GM12865 (cell line): ENCODE data around the gene PCGF5.

ENCODE experiments used
- DNase-seq: peaks from one replicate; pipeline ENCODE4 v3.0.0; 2010; ENCODE audit warnings: low read depth
- H3K4me3 ChIP-seq: 2 replicates; pipeline ENCODE4 v1.5.1; 2011; ENCODE audit warnings: mild to moderate bottlenecking, low read depth, low read length, control low read depth
- CTCF ChIP-seq: IDR thresholded peaks from 2 replicates; pipeline ENCODE4 v1.5.1; 2011; ENCODE audit warnings: low read length, control low read depth, low read depth, inconsistent platforms; ENCODE audit not compliant: insufficient read depth; ENCODE audit errors: missing control alignments

The PCGF5 gene

GRCh38 chr10:91271886-91272285 lies 51.4 kb downstream of the PCGF5 start:
- H3K4me3 ChIP-seq = no peak overlapping the region
- no peak for TF ChIP-seq CTCF
- DNase-seq = no peak

- H3K4me3 ChIP-seq = no peak overlapping the region
- TF ChIP-seq CTCF = no peak
- DNase-seq = no peak
These were observed 64.1 kb downstream of the PCGF5 start for GRCh38 chr10:91284486-91285090.

- H3K4me3 ChIP-seq = no peak overlapping the region
- TF ChIP-seq CTCF = no peak
- no peak for DNase-seq
These were observed 66.1 kb downstream of the PCGF5 start for GRCh38 chr10:91286572-91286971.

GRCh38 chr10:91287276-91287675 lies 66.8 kb downstream of the PCGF5 start:
- no peak overlapping the region for H3K4me3 ChIP-seq
- DNase-seq = no peak
- TF ChIP-seq CTCF = no peak

- no peak overlapping the region for H3K4me3 ChIP-seq
- no peak for TF ChIP-seq CTCF
- DNase-seq = no peak
These were observed 67.4 kb downstream of the PCGF5 start for GRCh38 chr10:91287912-91288311.

GRCh38 chr10:91289305-91289704 lies 68.8 kb downstream of the PCGF5 start:
- no peak overlapping the region for H3K4me3 ChIP-seq
- DNase-seq = no peak
- TF ChIP-seq CTCF = no peak

GRCh38 chr10:91290607-91291006 lies 70.1 kb downstream of the PCGF5 start:
- no peak overlapping the region for H3K4me3 ChIP-seq
- DNase-seq = no peak
- TF ChIP-seq CTCF = no peak
